ENCODE results near the gene ITIH5.

The ITIH5 gene

DNA sequence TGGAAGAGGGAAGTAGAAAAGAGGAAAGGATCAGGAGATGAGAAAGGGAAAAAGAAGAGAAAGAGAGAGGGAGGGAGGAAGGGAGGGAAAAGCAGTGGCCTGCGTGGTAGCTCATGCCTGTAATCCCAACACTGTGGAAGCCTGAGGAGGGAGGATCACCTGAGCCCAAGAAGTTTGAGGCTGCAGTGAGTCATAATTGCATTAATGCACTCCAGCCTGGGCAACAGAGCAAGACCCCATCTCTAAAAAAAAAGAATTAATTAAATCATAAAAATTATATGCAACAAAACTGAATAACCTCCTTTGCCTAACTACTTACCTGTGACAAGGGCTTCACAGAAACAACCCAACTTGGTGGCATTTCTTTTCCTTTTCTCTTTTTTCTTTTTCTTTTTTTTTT is 148.1 kb downstream of the ITIH5 start:
- DNase-seq = no peak
- no peaks in the 10 kb centered on the region for H3K9me3 Mint-ChIP-seq
- ATAC-seq = no peak
- peaks cover 23% of the 10 kb centered on the region for H3K4me1 Mint-ChIP-seq
- H3K27me3 Mint-ChIP-seq = no peaks in the 10 kb centered on the region
- no peak overlapping the region for H3K27ac Mint-ChIP-seq
- no peak overlapping the region for H3K4me3 Mint-ChIP-seq

DNA sequence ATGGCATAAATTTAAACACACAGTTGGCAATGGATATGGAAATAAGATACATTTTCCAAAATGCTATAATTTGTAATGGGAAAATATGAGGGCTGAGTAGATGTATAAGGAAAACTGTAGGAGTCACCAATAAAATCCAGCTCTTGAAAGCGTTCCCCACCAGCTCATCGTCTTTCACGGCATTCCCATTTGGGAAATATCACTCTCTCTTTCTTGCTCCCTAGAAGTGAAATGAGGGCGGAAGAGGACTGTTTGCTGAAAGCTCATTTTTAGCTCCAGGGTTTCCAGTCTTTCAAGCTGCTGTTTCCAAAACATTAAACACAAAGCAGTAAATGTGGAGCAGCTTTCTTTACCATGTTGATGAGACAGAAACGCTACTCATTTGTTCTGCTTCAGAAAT is 151.3 kb downstream of the ITIH5 start:
- Mint-ChIP-seq H3K9me3 (peaks cover 3 to 17% of the 10 kb centered on the region in 2 donors), H3K4me1 (peaks cover 34% of the 10 kb centered on the region), H3K4me3 (no peak overlapping the region), H3K27me3 (no peaks in the 10 kb centered on the region), H3K27ac (no peak overlapping the region)
- ATAC-seq (no peak), DNase-seq (no peak)

DNA sequence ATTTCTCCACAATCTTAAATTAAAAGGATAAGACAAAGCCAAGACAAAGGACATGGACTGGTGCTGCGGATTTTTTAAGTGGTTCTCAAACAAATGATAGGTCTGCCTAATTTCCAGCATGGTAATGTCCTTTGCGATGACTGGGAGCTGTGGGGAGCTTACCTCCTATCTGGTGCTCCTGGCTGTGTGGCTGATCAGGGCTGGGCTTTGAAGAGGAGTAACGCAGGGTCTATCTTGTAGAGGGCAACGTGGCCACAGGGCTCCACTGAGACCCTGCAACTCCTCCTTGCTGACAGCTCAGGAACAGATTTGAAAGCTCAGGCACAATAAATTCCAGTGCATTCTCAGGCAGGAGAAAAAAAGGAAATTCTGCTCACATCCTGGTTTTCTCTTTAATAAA is 152.8 kb downstream of the ITIH5 start:
- Mint-ChIP-seq H3K9me3 (peaks cover 15 to 28% of the 10 kb centered on the region in 2 donors), H3K4me3 (no peak overlapping the region), H3K27me3 (no peaks in the 10 kb centered on the region), H3K27ac (peak overlapping the region in 1 of 2 donors; percentile 4), H3K4me1 (peaks cover 34% of the 10 kb centered on the region)
- no peak for ATAC-seq
- DNase-seq = no peak

DNA sequence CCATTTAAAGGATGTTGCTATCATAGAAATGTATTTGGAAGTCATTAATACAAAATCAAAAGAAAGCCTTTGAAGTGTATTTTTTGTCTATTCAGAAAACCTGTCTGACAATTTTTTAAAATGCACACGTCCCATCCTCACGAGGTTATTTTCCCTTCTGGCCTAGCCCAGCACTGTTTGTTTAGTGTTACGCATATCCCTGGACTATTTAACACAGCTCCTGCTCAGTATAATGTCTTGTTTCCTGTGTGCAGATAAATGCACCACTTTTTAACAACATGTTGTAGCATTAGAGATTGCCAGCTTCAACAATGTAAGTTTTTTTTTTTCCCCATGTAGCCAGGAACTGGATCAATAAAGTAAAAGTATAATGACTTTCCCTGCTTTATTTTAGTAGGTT is 153.3 kb downstream of the ITIH5 start:
- Mint-ChIP-seq H3K27me3 (no peaks in the 10 kb centered on the region), H3K4me1 (peaks cover 38% of the 10 kb centered on the region), H3K4me3 (no peak overlapping the region), H3K27ac (peak overlapping the region in 1 of 2 donors; percentile 4), H3K9me3 (peaks cover 18 to 33% of the 10 kb centered on the region in 2 donors)
- DNase-seq (no peak), ATAC-seq (no peak)

DNA sequence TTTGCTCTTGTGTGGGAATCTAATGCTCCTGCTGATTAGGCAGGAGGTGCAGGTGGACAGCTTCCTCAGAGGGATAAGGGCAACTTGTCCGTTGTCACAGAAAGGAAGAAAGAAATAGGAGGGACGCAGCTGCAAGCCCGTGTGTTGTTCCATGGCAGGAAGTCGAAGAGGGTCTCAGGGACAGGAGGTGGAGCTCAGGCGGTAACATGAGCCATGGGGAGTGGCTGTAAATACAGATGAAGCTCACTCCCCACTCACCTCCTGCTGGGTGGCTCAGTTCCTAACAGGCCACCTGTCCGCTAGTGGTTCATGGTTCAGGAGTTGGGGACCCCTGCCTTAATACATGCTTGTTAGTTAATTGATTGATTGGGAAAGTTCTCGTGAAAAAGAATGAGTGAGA is 154.3 kb downstream of the ITIH5 start:
- Mint-ChIP-seq H3K27me3 (no peaks in the 10 kb centered on the region), H3K27ac (no peak overlapping the region), H3K4me1 (peaks cover 47% of the 10 kb centered on the region), H3K4me3 (peak overlapping the region in 1 of 2 donors; percentile 62), H3K9me3 (peaks cover 20 to 43% of the 10 kb centered on the region in 2 donors)
- peak in 1 of 2 donors; percentile 11 for DNase-seq
- peak; percentile 26 for ATAC-seq

DNA sequence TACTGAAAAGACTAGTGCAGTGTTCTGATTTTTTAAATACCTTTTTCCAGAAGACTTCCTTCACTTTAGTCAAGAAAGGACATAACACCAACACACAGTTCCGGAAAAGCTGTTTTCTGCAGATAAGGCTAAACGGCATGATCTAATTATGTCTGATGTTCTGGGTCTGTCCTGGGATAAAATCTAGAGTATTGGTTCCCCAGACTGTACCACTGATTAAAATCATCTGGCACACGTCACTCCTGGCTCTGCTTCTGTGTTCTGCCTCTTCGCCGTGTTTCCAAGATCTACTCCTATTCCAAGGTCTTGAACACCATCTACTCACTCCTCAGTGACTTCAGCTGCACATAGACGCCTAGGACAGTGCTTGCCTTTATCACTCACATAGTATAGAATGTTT is 155.2 kb downstream of the ITIH5 start:
- Mint-ChIP-seq H3K4me1 (peaks cover 56% of the 10 kb centered on the region), H3K4me3 (no peak overlapping the region), H3K27ac (no peak overlapping the region), H3K27me3 (no peaks in the 10 kb centered on the region), H3K9me3 (peaks cover 26 to 46% of the 10 kb centered on the region in 2 donors)
- DNase-seq (no peak), ATAC-seq (no peak)

All from stimulated activated naive CD8-positive, alpha-beta T cell treated with anti-CD3 and anti-CD28 coated beads, Interleukin-15, amount 100 ng/mL, for 72 hours (primary cell).